Nephron (organoid): ENCODE measurements around the gene STPG1.

Experiments
- H3K27ac Mint-ChIP-seq, 3 experiments: 2 replicates each; pipeline ENCODE4 v1.8.0; 2020; ENCODE audit warnings: mixed read lengths in 3 of 3, mild to moderate bottlenecking in 2 of 3, moderate library complexity in 1 of 3
- H3K27me3 Mint-ChIP-seq: 2 replicates; pipeline ENCODE4 v1.8.0; 2021; ENCODE audit warnings: low read depth, mild to moderate bottlenecking, moderate library complexity, mixed read lengths
- H3K36me3 Mint-ChIP-seq: 2 replicates; pipeline ENCODE4 v1.8.0; 2020; ENCODE audit warnings: low read depth, mixed read lengths
- H3K4me1 Mint-ChIP-seq: 2 replicates; pipeline ENCODE4 v1.8.0; 2020; ENCODE audit warnings: mixed read lengths
- H3K4me3 Mint-ChIP-seq, 3 experiments: 2 replicates each; pipeline ENCODE4 v1.8.0; 2020; ENCODE audit warnings: mild to moderate bottlenecking in 3 of 3, mixed read lengths in 3 of 3, moderate library complexity in 2 of 3
- H3K9me3 Mint-ChIP-seq: 2 replicates; pipeline ENCODE4 v1.8.0; 2020; ENCODE audit warnings: mixed read lengths
- CTCF ChIP-seq, 3 experiments: fragments of 200-600 bp; sonication (generic); IDR thresholded peaks; one replicate each; pipeline ENCODE4 v1.5.0; 2021; ENCODE audit warnings: antibody characterized with exemption in 3 of 3; ENCODE audit not compliant: unreplicated experiment in 3 of 3

Gene STPG1

GRCh38 chr1:24386241-24386640 is 27.3 kb downstream of the STPG1 start:
- peaks cover 13% of the 10 kb centered on the region for H3K27me3 Mint-ChIP-seq
- peaks cover 21% of the 10 kb centered on the region for H3K4me1 Mint-ChIP-seq
- no peak for TF ChIP-seq CTCF (IDR thresholded peaks at IDR 0.05; ENCODE audit: unreplicated experiment in 3 of 3)
- H3K36me3 Mint-ChIP-seq: peaks cover 20% of the 10 kb centered on the region
- no peak overlapping the region for H3K27ac Mint-ChIP-seq
- no peak overlapping the region for H3K4me3 Mint-ChIP-seq
- no peaks in the 10 kb centered on the region for H3K9me3 Mint-ChIP-seq

GRCh38 chr1:24385160-24385940 is 28.2 kb downstream of the STPG1 start:
- Mint-ChIP-seq H3K27ac (no peak overlapping the region), H3K4me1 (peaks cover 19% of the 10 kb centered on the region), H3K36me3 (peaks cover 21% of the 10 kb centered on the region), H3K4me3 (no peak overlapping the region), H3K27me3 (peaks cover 10% of the 10 kb centered on the region), H3K9me3 (no peaks in the 10 kb centered on the region)
- TF ChIP-seq CTCF (IDR thresholded peaks at IDR 0.05; ENCODE audit: unreplicated experiment in 3 of 3): peak in 2 of 3 experiments; percentile 11 to 17

GRCh38 chr1:24384251-24385090 is 29.1 kb downstream of the STPG1 start:
- peaks cover 10% of the 10 kb centered on the region for H3K27me3 Mint-ChIP-seq
- peaks cover 13% of the 10 kb centered on the region for H3K4me1 Mint-ChIP-seq
- no peak overlapping the region for H3K4me3 Mint-ChIP-seq

GRCh38 chr1:24383381-24383940 is 30.1 kb downstream of the STPG1 start:
- H3K27me3 Mint-ChIP-seq: peaks cover 10% of the 10 kb centered on the region
- no peak overlapping the region for H3K4me3 Mint-ChIP-seq
- no peaks in the 10 kb centered on the region for H3K9me3 Mint-ChIP-seq
- H3K4me1 Mint-ChIP-seq: peaks cover 13% of the 10 kb centered on the region
- TF ChIP-seq CTCF (IDR thresholded peaks at IDR 0.05; ENCODE audit: unreplicated experiment in 3 of 3): no peak
- no peak overlapping the region for H3K27ac Mint-ChIP-seq
- peaks cover 28% of the 10 kb centered on the region for H3K36me3 Mint-ChIP-seq

More at GRCh38 chr1:24384251-24385090, 29.1 kb downstream of the STPG1 start:
- H3K27ac Mint-ChIP-seq: no peak overlapping the region
- no peaks in the 10 kb centered on the region for H3K9me3 Mint-ChIP-seq
- no peak for TF ChIP-seq CTCF (IDR thresholded peaks at IDR 0.05; ENCODE audit: unreplicated experiment in 3 of 3)
- H3K36me3 Mint-ChIP-seq: peaks cover 23% of the 10 kb centered on the region

GRCh38 chr1:24382165-24382577 is 31.4 kb downstream of the STPG1 start:
- H3K36me3 Mint-ChIP-seq: peaks cover 28% of the 10 kb centered on the region
- H3K4me3 Mint-ChIP-seq: no peak overlapping the region
- peaks cover 10% of the 10 kb centered on the region for H3K27me3 Mint-ChIP-seq
- no peaks in the 10 kb centered on the region for H3K9me3 Mint-ChIP-seq
- TF ChIP-seq CTCF (IDR thresholded peaks at IDR 0.05; ENCODE audit: unreplicated experiment in 3 of 3): no peak
- H3K27ac Mint-ChIP-seq: no peak overlapping the region
- peaks cover 13% of the 10 kb centered on the region for H3K4me1 Mint-ChIP-seq
